ENCODE results near the gene PARL.

DNA sequence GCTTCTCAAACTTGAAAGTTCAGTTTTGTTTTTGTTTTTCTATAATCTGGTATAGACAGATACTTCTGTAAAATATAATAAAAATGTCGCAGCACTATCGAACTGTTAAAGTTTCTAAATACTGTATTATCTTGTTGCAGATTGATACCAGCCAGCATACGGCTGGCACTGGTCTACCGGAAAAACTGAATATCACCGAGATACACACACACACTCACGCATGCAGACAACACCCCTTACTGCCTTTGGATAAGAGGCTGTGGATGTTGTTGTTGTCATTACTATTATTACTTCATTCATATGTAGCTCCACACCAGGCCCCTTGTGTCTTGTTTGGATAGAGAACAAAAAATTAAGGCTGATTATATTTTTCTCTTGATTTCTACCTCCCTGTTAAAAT, 91.7 kb downstream of the PARL start:
- TF ChIP-seq, protein P1, sequence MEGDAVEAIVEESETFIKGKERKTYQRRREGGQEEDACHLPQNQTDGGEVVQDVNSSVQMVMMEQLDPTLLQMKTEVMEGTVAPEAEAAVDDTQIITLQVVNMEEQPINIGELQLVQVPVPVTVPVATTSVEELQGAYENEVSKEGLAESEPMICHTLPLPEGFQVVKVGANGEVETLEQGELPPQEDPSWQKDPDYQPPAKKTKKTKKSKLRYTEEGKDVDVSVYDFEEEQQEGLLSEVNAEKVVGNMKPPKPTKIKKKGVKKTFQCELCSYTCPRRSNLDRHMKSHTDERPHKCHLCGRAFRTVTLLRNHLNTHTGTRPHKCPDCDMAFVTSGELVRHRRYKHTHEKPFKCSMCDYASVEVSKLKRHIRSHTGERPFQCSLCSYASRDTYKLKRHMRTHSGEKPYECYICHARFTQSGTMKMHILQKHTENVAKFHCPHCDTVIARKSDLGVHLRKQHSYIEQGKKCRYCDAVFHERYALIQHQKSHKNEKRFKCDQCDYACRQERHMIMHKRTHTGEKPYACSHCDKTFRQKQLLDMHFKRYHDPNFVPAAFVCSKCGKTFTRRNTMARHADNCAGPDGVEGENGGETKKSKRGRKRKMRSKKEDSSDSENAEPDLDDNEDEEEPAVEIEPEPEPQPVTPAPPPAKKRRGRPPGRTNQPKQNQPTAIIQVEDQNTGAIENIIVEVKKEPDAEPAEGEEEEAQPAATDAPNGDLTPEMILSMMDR (IDR thresholded peaks at IDR 0.05), result no peak
- no peak for TF ChIP-seq EZH2 (IDR thresholded peaks at IDR 0.05; ENCODE audit: borderline replicate concordance, insufficient read depth, low read depth, low read length, poor library complexity, severe bottlenecking)
